GM21529 (cell line): Measurements from ENCODE around the gene GPR146.

Experiments used
- ATAC-seq: cut with Tn5 transposase; IDR thresholded peaks from one replicate; pipeline ENCODE4 v1.9.1; 2021; ENCODE audit not compliant: unreplicated experiment

The GPR146 gene

GRCh38 chr7:1011297-1012003 lies 32.9 kb upstream of the GPR146 start:
- ATAC-seq = no peak

- no peak for ATAC-seq
Measured at GRCh38 chr7:1012004-1012715, 32.2 kb upstream of the GPR146 start.

GRCh38 chr7:1012716-1013095 lies 31.6 kb upstream of the GPR146 start:
- no peak for ATAC-seq

- ATAC-seq = no peak
Measured at GRCh38 chr7:1013581-1013980, 30.8 kb upstream of the GPR146 start.

- no peak for ATAC-seq
Measured at GRCh38 chr7:1014681-1015080, 29.7 kb upstream of the GPR146 start.

- ATAC-seq = no peak
Measured at GRCh38 chr7:1015196-1016121, 28.9 kb upstream of the GPR146 start.

GRCh38 chr7:1016577-1017531 lies 27.5 kb upstream of the GPR146 start:
- no peak for ATAC-seq

- no peak for ATAC-seq
Measured at GRCh38 chr7:1017586-1018333, 26.6 kb upstream of the GPR146 start.

GRCh38 chr7:1018334-1018695 lies 26.0 kb upstream of the GPR146 start:
- no peak for ATAC-seq

GRCh38 chr7:1019255-1019785 lies 25.0 kb upstream of the GPR146 start:
- no peak for ATAC-seq

GRCh38 chr7:1019789-1020610 lies 24.3 kb upstream of the GPR146 start:
- no peak for ATAC-seq

- ATAC-seq = no peak
Measured at GRCh38 chr7:1020849-1021251, 23.5 kb upstream of the GPR146 start.

- no peak for ATAC-seq
Measured at GRCh38 chr7:1021366-1021765, 23.0 kb upstream of the GPR146 start.

GRCh38 chr7:1021931-1022330 lies 22.4 kb upstream of the GPR146 start:
- no peak for ATAC-seq

- no peak for ATAC-seq
Measured at GRCh38 chr7:1022356-1022755, 22.0 kb upstream of the GPR146 start.

GRCh38 chr7:1022801-1023465 lies 21.4 kb upstream of the GPR146 start:
- ATAC-seq = no peak

- peak; percentile 65 for ATAC-seq
Measured at GRCh38 chr7:1024331-1024841, 20.0 kb upstream of the GPR146 start.
